Neutrophil (primary cell): ENCODE data around the gene EPB41L5.

Experiments used
- H3K27ac ChIP-seq: fragments of 200-600 bp; sonication (generic); 2 replicates; pipeline ENCODE4 v1.5.1; 2016; ENCODE audit warnings: mild to moderate bottlenecking, moderate library complexity
- H3K27me3 ChIP-seq: fragments of 200-600 bp; sonication (generic); 2 replicates; pipeline ENCODE4 v1.6.0; 2016; ENCODE audit warnings: mild to moderate bottlenecking
- H3K36me3 ChIP-seq: fragments of 200-600 bp; sonication (generic); 2 replicates; pipeline ENCODE4 v1.5.1; 2017
- H3K4me1 ChIP-seq, 2 experiments: fragments of 200-600 bp in 1 of 2; sonication (generic) in 1 of 2; 1 replicate in 1 of 2; 2 replicates in 1 of 2; pipeline versions ENCODE4 v1.5.1 to v1.6.1; 2013 to 2016; ENCODE audit warnings: low read depth in 1 of 2, low read length in 1 of 2, mild to moderate bottlenecking in 1 of 2, moderate library complexity in 1 of 2; ENCODE audit not compliant: control insufficient read depth in 1 of 2, insufficient read depth in 1 of 2
- H3K4me3 ChIP-seq, 2 experiments: fragments of 200-600 bp in 1 of 2; sonication (generic) in 1 of 2; 1 replicate in 1 of 2; 2 replicates in 1 of 2; pipeline ENCODE4 v1.5.1; 2013 to 2016; ENCODE audit warnings: low read depth in 1 of 2, low read length in 1 of 2, mild to moderate bottlenecking in 1 of 2, moderate library complexity in 1 of 2
- H3K9me3 ChIP-seq: fragments of 200-600 bp; sonication (generic); 2 replicates; pipeline ENCODE4 v1.5.1; 2016
- CTCF ChIP-seq: fragments of 200-600 bp; sonication (generic); IDR thresholded peaks from 2 replicates; pipeline ENCODE4 v1.5.1; 2016; ENCODE audit warnings: antibody characterized with exemption

Gene EPB41L5

GRCh38 chr2:120052597-120052996 is 39.7 kb downstream of the EPB41L5 start:
- Histone ChIP-seq H3K36me3 (no peaks in the 10 kb centered on the region), H3K4me1 (no peaks in the 10 kb centered on the region), H3K9me3 (no peaks in the 10 kb centered on the region), H3K27ac (no peak overlapping the region), H3K4me3 (no peak overlapping the region), H3K27me3 (no peaks in the 10 kb centered on the region)
- no peak for TF ChIP-seq CTCF

GRCh38 chr2:120053891-120054290 is 41.0 kb downstream of the EPB41L5 start:
- no peaks in the 10 kb centered on the region for H3K36me3 ChIP-seq
- no peak for TF ChIP-seq CTCF

GRCh38 chr2:120059483-120059882 is 46.6 kb downstream of the EPB41L5 start:
- no peaks in the 10 kb centered on the region for H3K4me1 ChIP-seq
- no peaks in the 10 kb centered on the region for H3K9me3 ChIP-seq
- no peak overlapping the region for H3K27ac ChIP-seq
- H3K36me3 ChIP-seq = no peaks in the 10 kb centered on the region
- no peak for TF ChIP-seq CTCF
- no peaks in the 10 kb centered on the region for H3K27me3 ChIP-seq
- no peak overlapping the region for H3K4me3 ChIP-seq

More at GRCh38 chr2:120053891-120054290, 41.0 kb downstream of the EPB41L5 start:
- no peaks in the 10 kb centered on the region for H3K4me1 ChIP-seq
- no peak overlapping the region for H3K4me3 ChIP-seq
- no peak overlapping the region for H3K27ac ChIP-seq
- no peaks in the 10 kb centered on the region for H3K27me3 ChIP-seq
- no peaks in the 10 kb centered on the region for H3K9me3 ChIP-seq

- Histone ChIP-seq H3K4me1 (no peaks in the 10 kb centered on the region), H3K4me3 (no peak overlapping the region), H3K27ac (no peak overlapping the region), H3K9me3 (no peaks in the 10 kb centered on the region), H3K36me3 (no peaks in the 10 kb centered on the region), H3K27me3 (no peaks in the 10 kb centered on the region)
- TF ChIP-seq CTCF = no peak
These were observed 47.3 kb downstream of the EPB41L5 start for GRCh38 chr2:120060088-120060623.

- Histone ChIP-seq H3K9me3 (no peaks in the 10 kb centered on the region), H3K4me1 (no peaks in the 10 kb centered on the region), H3K36me3 (no peaks in the 10 kb centered on the region), H3K27me3 (no peaks in the 10 kb centered on the region), H3K4me3 (no peak overlapping the region), H3K27ac (no peak overlapping the region)
- no peak for TF ChIP-seq CTCF
These were observed 51.8 kb downstream of the EPB41L5 start for GRCh38 chr2:120064664-120065063.
